ENCODE results near the gene CCL15.

- TF ChIP-seq POLR2A (IDR thresholded peaks at IDR 0.05) (no peak), CTCF (IDR thresholded peaks at IDR 0.05) (no peak)
These were observed 9.8 kb upstream of the CCL15 start for GRCh38 chr17:36011201-36011600.

All from testis (tissue), 2 donors.